PFSK-1 (cell line): ENCODE data around the gene CFAP97D2.

Experiments
- POLR2AphosphoS5 ChIP-seq: IDR thresholded peaks from 2 replicates; pipeline ENCODE4 v1.6.1; 2012; ENCODE audit warnings: low read depth, mild to moderate bottlenecking, control low read depth, low read length, moderate library complexity
- TAF1 ChIP-seq: IDR thresholded peaks from 2 replicates; pipeline ENCODE4 v1.6.1; 2012; ENCODE audit warnings: low read length, control low read depth, borderline replicate concordance; ENCODE audit not compliant: insufficient read depth

GRCh38 chr13:114146629-114147028 is 32.4 kb upstream of the CFAP97D2 start:
- no peak for TF ChIP-seq TAF1
- no peak for TF ChIP-seq POLR2AphosphoS5
